Left lung (tissue), 10 donors: ENCODE data around the gene ZFAND5. TPM values are rescaled to one million over a fixed set of nuclear protein-coding genes. Genes with fewer than 3 reads are reported as not detected.
A peak's percentile ranks its signal among the peaks of the same experiment; 100 is the strongest.

Experiments used
- ATAC-seq: fragments of 200-7000 bp; cut with Tn5 transposase; one replicate; pipeline ENCODE4 v1.9.1; 2020; ENCODE audit warnings: moderate library complexity
- DNase-seq, 4 donors: peaks; one replicate each; pipeline ENCODE4 v3.0.0-alpha.2; 2013 to 2020
- H3K27ac ChIP-seq, 2 donors: fragments of 200-600 bp; sonication (generic) in 1 of 2; one replicate each; pipeline versions ENCODE4 v1.5.0 to v1.8.0; 2020 to 2021
- H3K27me3 ChIP-seq, 2 donors: fragments of 200-600 bp; sonication (generic) in 1 of 2; one replicate each; pipeline versions ENCODE4 v1.5.0 to v1.8.0; 2020 to 2021
- H3K36me3 ChIP-seq, 2 donors: fragments of 200-600 bp; sonication (generic) in 1 of 2; one replicate each; pipeline versions ENCODE4 v1.5.0 to v1.8.0; 2020 to 2021
- H3K4me1 ChIP-seq, 2 donors: fragments of 200-600 bp; one replicate each; pipeline ENCODE4 v1.8.0; 2021
- H3K4me3 ChIP-seq, 2 donors: fragments of 200-600 bp; sonication (generic) in 1 of 2; one replicate each; pipeline versions ENCODE4 v1.5.0 to v1.8.0; 2020 to 2021; ENCODE audit warnings: mild to moderate bottlenecking in 1 of 2
- H3K9me3 ChIP-seq, 2 donors: fragments of 200-600 bp; sonication (generic) in 1 of 2; one replicate each; pipeline versions ENCODE4 v1.5.0 to v1.8.0; 2020 to 2021
- CTCF ChIP-seq, 2 donors: fragments of 200-600 bp; sonication (generic) in 1 of 2; IDR thresholded peaks; one replicate each; pipeline versions ENCODE4 v1.5.0 to v1.8.0; 2021; ENCODE audit warnings: antibody characterized with exemption in 2 of 2
- intact Hi-C, 2 donors: fragments of 100-400 bp; cut with DNase I; formaldehyde crosslinking; loops; one replicate each; pipeline versions ENCODE4 v1.11.2 to v1.14.2; 2022
- polyA plus RNA-seq, 6 donors: library from polyadenylated mRNA; unstranded; fragments of 120-200 nt; gene quantifications; one replicate each; pipeline ENCODE4 v1.2.1, GENCODE V29; 2013; ENCODE audit not compliant: insufficient read length in 6 of 6
- total RNA-seq, 2 donors: library from RNA; stranded (reverse); fragmentation: NEBNext Ultra II Directional; extraction: Animal tissue kit (Norgen Biotek cat#: 25700); gene quantifications; one replicate each; pipeline ENCODE4 v1.2.1, GENCODE V29; 2021
- donor health status: DM: no; HTN: yes; CAD: no.
- donor health status: DM: no; HTN: no; CAD: no.

The ZFAND5 gene
- total and polyA plus RNA-seq, 8 donors, result 149 to 215 (median 182) TPM

- no peak for DNase-seq
- no peak for TF ChIP-seq CTCF (IDR thresholded peaks at IDR 0.05)
- no peaks in the 10 kb centered on the region for H3K27me3 ChIP-seq
- no peaks in the 10 kb centered on the region for H3K9me3 ChIP-seq
- peak overlapping the region; percentile 4 to 40 for H3K4me3 ChIP-seq
- H3K27ac ChIP-seq, result peak overlapping the region; percentile 89 to 94
- intact Hi-C loops, result no loop called here
- peaks cover 6 to 41% of the 10 kb centered on the region in 2 donors for H3K4me1 ChIP-seq
- ATAC-seq, result no peak
- H3K36me3 ChIP-seq, result no peaks in the 10 kb centered on the region
Measured at GRCh38 chr9:72304538-72304937, 60.5 kb downstream of the ZFAND5 start.

Other genes with a start within 250 kb of the ZFAND5 start
- under 1 TPM in 1 of 2 donors, not detected in 1; 0.08 TPM for gene GDA, start 215.8 kb downstream of the ZFAND5 start, total RNA-seq
- under 1 TPM; 0.09 to 0.31 (median 0.18) TPM for gene GDA, start 215.8 kb downstream of the ZFAND5 start, polyA plus RNA-seq
- under 1 TPM in 1 of 2 donors, not detected in 1; 0.26 TPM for gene TMC1, start 156.4 kb upstream of the ZFAND5 start, total RNA-seq
- under 1 TPM; 0.39 to 0.81 (median 0.57) TPM for gene TMC1, start 156.4 kb upstream of the ZFAND5 start, polyA plus RNA-seq